Activated effector memory CD4-positive, alpha-beta T cell treated with anti-CD3 and anti-CD28 coated beads, Interleukin-2, amount 50 U/mL, for 16 hours (primary cell): ENCODE results near the gene MTUS2.

Source experiments
- DNase-seq: peaks from one replicate; pipeline ENCODE4 v3.0.0-alpha.2; 2020

Gene MTUS2

DNA sequence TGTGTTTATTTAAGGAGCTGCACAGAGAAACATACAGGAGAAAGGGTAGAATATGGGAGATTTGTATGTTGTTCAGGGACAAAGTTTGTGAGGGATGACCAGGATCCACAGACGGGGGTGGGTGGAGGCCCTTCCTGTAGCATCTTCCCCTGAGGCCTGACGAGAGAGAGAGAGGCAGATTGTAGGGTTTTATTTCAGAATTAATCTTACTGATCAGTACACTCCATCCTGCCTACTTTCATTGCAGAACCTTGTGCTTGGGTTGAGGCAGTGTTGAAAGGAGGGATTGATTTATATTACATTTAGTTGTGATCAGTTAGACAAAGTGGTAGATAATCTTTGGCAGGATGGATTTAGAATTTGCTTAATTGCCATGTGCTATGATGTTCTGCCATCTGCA lies 39.6 kb downstream of the MTUS2 start:
- no peak for DNase-seq

DNA sequence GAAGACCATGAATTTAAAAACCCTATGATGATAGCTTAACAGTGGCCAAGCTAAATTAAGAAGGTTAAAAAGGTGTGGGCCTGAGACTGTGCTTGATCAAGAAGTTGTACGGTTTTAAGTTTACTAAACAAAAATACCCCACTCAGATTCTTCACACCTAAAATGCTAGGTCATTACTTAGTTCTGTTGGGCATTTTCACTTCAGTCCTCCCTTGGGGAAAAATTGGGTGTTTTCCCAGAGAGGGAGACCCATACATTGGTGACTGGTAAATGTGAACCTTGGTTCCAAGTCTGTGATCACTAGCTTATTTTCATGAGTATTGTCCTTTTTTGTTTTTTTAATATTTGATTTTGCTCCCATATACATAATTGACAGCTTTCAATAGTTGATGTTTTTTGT lies 44.4 kb downstream of the MTUS2 start:
- no peak for DNase-seq

DNA sequence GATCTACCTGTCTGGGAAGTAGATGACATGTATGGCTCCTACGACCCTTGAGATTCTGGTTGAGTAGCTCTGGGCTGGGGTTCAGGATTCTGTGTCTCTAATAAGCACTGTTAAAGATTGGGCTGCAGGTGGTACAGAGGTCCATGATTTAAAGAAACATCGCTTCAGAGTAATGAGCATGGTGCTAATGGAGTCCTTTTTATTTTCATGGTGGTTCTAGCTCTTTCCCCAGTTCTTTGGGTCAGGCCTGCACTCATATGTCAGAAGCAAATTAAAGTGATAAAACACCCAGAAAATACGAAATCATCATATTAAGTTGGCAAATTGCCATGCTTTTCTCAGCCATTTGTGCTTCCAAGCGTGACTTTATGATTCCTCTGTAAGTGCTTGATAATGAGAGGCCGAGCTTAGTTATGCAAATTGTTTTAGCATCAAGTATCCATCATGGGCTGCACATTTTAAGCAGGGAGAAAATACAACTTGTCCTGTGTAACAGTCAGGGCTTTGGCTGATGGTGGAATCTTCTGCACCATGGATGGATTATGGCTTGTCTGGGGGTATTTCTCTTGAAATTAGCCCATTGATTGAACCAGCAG lies 45.1 kb downstream of the MTUS2 start:
- DNase-seq: no peak

DNA sequence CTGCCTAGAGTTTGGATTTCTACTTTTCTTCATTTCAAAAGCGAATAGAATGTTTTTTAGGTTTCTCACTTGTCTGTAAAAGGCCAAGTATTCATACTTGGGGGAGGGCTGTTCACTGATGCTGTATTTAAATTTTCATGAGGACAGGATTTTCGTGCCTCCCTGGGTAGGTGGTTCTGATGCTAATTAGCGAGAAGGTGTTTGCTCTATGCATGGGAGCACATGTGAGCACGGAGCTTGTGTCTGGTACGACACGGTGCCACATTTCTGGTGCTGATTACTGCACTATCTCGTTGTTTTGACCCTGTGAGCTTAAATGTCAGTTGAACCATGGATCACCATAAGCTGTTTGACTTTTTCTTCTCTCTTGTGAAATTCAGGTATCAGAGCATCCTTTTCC lies 45.8 kb downstream of the MTUS2 start:
- no peak for DNase-seq

DNA sequence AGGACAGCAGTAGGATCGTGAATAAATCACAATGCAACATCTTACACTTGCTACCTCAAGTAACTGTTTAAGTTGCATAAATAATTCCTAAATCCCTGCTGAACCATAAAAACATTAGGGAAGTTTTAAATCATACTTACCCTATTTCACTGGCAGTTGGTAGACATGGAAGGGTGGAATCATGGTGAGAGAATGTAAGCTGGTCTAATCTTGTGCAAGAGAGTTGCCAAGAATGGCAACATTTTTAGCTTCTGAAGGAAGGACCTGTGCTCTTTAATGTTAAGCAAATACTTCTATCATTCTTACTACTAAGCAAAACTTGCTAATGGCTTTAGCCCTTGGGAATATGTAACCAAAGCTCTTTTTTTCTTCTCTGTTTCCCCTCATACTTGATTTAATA lies 46.8 kb downstream of the MTUS2 start:
- DNase-seq: no peak

DNA sequence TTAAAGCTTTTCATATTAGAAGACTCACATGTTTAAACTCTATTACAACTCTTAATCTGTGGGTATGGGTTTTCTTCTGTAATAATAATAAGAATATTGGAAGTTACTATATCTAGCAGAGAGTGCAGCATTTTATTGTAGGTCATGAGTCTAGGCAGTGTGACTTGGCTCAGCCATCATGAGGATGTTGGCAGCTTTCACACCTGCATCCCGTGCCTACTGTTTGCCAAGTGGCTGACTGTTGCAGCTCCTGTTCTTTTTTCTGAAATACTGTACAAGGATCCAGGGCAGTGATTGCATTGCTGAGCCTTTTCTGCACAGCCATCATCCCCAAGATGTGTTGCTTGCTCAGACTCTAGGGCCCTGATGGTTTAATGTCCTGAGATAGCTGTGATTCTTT lies 47.4 kb downstream of the MTUS2 start:
- DNase-seq: no peak

DNA sequence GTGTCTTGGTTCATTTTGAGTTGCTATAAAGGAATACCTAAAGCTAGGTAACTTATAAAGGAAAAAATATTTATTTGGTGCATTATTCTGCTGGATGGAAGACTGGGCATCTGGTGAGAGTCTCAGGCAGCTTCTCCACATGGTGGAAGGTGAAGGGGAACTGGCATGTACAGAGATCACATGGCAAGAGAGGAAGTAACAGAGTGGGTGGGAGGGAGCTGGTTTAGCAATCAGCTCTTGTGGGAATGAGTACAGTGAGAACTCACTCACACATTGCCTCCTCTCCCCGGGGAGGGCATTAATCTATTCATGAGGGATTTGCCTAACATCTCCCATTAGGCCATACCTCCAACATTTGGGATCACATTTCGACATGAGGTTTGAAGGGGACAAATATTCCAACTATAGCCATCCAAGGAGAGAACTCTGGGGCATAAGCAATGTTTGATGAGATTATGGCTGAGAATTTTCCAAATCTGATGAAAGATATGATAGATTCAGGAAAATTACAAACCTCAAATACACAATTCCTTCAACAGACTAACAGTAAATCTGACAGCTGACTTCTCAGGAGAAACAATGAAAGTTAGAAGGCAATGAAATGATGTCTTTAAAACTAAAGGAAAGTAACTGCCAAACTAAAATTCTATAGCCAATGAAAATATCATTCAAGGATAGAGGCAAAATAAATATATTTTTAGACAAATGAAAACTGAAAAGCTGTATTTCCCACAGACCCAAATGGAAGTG lies 52.5 kb downstream of the MTUS2 start:
- DNase-seq: no peak

DNA sequence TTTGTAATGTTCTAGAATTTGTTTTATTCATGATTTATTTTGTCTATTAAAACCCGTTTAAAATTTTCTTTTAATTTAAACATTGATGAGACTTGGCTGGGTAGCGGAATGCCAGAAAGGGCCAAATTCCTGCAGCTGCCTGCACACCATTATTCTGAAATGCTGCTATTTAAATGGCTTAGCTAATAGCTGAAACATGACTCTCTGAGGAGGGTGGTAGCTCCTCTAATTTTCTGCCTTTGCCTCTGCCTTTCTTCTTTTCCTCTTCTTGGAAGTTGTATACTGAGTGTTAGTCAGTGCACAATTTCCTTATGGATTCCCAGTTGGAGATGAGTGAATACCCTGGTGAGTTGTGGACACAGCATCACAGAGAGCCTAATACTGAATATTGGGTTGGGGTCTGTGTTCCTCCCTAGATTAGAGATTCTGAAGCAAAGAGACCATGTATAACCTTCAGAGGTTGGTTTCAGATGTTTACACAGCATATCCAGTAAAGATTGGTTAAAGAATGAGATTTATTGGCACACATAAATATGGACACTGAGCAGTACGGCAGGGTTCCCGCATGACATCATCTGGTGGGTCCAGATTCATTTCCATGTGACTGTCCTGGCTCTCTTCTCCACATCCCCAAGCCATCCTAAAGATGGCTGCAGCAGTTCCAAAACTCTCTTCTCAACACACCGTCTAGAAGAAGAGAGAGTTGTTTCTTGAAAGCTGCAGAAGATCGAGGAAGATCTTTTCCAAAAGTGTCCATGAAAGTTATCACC lies 55.9 kb downstream of the MTUS2 start:
- no peak for DNase-seq

DNA sequence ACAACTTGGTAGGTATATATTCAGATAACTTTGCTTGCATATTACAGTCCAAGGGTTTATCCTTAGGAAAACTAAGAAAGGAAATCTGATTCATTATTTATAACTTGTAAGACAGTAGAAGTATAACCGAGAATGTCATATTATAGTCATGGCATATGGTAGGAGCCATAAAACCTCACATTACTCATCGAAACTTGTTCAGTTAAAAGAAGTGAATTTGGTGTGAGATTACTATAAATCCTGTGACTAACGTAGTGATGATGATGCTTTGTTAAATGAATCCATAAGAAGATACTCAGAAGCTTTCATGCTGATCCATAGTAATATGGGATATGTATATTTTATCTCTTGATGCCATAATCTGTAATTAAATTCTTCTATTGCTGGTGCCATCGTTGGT lies 57.3 kb downstream of the MTUS2 start:
- DNase-seq: no peak

DNA sequence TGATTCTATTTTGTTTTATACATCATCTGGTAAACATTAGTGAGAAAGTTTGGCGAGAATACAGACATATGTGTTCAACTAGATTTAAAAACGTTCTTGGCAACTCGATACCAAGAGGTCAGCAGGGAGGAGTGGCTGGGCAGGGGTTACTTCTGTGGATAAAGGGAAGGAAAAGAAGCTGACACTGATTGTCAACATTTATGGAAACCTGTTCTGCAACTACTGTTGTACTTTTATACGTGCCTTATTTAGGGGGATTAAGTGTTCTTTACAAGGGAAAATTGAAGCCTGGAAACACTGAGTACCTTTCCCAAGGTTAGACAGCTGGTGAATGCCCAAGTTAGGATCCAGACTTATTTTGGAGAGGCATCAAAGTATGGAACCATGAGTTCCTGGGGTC lies 65.0 kb downstream of the MTUS2 start:
- DNase-seq: no peak

DNA sequence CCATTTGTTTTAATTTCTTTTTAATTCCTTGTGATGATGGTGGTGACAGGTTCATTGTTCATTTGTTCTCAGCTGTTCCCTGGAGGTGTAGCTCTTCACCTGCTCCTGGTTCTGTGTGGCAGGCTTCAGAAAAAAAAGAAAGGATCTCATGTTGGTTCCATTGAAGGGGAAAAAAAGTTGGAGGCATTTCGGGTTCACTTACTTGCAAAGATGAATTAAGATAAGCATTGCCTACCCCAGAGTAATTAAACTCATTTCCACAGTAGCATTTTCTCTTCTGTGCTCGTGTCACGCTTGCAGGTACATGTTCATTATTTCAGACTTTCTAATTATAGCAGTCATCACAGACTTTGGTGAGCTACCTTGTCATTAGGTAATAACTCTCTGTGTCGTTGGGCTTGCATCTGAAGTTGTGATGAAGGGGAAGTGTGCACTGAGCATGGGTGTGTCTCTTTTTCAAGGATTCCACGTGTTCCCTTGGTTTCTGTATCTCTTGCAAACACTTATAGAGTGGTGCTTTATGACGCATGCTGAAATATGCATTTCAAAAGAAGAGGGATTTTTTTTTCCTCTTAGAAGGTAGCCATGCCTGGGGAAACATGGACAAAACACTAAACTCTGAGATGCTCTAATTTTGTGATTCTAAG lies 69.1 kb downstream of the MTUS2 start:
- no peak for DNase-seq

DNA sequence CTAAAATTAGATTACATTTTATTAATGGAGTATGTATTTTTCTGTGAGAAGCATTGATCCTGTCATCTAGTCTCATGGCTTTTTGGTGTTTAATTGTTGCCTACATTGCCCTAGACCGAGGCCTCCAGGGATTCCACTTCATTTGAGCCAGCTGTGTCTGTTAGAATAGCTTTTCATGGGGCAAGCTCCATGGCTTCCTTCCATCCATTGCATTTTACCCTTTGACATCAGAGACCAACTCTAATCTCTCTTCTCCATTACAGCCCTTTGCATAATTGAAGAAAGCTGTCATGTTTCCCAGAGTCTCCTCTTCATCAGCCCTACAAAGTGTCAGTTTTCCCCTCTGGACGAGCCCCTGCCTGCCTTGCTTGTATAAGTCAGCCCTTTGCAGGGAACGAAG lies 70.6 kb downstream of the MTUS2 start:
- no peak for DNase-seq

DNA sequence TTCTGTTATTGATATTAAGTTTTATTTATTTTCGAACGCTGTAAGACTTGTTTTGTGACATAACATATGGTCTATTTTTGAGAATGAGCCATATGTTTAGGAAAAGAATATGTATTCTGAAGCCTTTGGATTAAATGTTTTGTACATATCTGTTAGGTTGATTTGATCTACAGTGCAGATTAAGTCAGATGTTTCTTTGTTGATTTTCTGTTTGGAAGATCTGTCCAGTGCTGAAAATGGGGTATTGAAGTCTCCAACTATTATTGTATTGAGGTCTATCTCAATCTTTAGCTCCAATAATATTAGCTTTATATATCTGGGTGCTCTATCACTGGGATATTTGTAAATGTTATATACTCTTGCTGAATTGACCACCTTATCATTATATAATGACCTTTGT lies 97.9 kb downstream of the MTUS2 start:
- DNase-seq: no peak

DNA sequence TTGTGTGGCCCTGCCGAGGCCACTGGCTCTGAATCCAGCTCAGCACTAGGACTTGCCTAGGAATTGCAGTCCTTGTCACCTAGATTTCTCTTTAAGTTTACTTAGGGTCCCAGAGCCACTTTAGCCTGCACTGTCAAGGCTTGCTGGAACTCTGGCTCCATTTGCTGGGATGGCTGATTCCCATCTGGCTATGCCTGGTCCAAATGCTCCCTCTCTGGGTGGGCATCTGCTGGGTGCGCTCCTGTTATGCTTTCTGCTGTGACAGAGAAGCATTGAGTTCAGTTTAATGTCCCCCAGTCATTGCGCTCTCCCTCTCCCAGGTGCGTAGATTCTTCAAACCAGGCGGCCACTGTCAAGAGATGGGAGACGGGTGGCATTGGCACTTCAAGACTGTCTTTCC lies 102.2 kb downstream of the MTUS2 start:
- DNase-seq: no peak

DNA sequence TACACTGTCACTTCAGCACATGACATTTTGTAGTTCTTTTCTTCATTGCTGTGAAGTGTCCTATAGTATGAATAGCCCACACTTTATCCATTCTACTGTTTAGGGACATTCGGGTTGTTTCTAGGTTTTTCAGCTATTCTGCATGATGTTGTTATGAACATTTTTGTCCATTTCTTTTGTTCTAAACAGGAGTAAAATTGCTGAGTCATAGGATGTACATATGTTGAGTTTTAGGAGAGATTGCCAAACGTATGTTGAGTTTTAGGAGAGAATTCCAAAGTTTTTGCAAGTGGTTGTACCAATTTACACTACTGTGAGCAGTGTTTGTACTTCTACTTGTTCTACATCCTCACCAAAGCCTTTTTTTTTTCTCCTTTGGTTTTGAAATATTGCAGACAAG lies 115.0 kb downstream of the MTUS2 start:
- no peak for DNase-seq

DNA sequence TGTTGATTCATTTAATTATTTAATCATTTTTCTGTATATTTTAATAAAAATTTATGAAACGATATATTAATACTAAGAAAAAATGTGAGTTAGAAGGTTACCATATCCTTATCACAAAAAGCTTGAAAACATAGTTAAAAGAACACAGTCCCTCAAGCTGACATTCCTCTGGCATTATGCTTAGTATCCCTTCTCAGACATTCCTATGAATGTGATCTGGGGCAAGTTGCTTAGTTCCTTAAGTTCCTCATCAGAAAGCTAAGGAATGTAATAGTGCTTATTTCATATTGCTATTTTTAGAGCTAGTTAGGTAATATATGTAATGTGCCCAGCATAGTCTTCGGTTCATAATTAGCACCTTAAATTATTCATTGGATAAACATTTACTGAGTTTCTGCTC lies 122.8 kb downstream of the MTUS2 start:
- no peak for DNase-seq

DNA sequence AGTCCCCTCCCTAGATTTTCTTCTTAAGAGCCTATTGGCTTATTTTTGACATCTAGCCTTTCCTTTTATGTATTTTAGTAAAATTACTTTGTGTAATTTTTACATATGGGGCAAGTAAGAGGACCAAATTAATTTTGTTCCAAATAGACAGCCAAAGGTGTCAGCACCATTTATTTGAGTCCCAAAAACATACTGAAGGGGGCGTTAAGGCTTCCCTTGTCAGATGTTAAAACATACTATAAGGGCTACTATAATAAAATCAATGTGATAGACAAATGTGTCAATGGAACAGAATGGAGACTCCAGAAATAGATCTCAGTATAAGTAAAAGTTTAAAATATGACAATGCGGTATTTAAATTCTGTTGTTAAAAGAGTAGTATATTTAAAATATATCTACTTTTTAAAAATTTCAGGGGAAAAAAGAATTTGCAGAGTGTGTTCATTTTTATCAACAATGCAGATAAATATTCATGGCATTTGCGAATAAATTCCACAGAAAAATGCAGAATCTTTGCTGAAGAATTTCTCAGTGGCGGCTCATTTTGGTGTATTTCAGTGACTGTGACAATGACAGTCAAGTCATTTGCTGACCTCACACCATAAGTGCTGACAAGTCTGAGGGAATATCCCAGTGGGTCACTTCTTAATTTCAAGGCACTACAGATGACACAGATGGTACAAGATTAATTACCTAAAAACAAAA lies 133.7 kb downstream of the MTUS2 start:
- no peak for DNase-seq

DNA sequence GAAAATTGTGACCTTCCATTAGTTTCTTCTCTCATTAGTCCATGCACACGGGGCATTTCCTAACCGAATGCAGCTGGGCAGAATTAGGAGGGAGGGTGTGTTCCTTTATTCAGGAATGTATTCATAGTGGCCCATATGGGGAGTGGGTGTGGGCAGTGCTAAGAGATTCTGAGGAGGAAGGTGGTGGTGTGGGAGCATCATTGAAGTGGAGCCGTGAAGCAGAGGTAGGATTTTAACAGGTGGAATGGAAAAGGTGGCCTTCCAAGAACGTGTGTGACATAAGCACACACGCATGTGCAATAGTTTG lies 134.2 kb downstream of the MTUS2 start:
- DNase-seq: no peak

DNA sequence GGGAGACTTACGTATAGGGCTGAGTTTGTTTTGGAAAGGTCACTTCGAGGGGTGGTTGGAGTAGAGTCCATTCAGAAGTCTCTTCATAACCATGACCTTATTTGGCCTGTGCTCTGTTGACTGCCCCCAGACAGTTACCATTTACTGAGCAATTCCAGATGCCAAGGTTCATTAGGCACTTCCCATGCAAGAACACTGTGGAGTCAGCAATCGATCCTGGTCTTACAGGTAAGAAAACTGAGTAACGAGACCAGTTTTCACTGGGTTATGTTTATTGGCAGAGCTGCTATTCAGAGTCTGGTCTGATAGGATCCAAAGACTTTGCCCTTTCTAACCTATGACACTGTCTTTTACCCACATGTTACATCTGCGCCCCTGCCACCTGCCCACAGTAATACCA lies 134.7 kb downstream of the MTUS2 start:
- no peak for DNase-seq

DNA sequence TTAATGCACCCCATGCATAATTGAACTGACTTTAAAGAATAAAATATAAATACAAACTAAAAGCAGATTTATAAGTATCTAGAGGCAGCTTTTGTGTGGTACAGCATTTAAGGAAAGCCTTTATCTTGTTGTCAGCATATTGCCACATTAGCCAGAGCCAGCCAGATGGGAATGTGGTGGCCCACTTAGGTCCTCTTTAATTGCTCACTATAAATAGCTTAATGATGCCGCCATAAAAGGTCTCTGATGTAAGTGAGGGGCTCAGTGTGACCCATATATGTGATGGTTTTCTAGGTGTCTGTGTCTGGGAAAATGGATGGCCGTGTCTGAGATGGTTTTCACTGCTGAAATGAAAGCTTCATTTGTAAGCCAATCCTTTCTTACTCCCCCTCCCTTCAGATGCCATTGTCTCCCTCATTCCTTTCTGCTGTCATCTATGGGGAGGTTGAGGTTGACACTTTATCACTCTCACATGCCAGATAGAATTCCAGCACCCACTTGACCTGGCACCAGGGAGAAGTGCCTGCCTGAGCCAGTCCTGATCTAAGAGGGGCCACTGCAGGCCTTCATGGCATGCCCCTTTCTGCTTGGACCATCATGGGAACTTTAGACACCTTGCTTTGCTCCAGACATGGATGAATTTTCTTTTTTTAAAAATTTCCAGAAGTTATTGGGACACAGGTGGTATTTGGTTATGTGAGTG lies 135.3 kb downstream of the MTUS2 start:
- DNase-seq: no peak

DNA sequence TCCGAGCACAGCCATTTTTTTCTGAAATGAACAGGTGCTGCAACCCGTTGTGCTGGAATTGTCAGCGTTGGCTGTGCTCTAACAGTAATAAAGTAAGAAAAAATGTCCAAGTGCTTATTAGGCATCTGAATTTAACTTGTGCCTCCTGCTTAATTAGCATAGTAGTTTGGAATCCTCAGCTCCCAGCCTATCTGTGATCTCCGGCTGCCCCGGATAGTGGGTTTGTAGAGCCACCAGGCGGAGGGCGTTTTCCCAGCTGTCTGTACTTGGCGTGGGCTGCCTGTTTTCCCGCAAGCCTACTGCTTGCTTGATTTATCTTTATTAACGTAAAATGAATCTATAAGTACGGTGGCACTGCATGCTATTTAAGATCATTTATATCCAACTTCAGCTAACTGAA lies 137.9 kb downstream of the MTUS2 start:
- DNase-seq: no peak

DNA sequence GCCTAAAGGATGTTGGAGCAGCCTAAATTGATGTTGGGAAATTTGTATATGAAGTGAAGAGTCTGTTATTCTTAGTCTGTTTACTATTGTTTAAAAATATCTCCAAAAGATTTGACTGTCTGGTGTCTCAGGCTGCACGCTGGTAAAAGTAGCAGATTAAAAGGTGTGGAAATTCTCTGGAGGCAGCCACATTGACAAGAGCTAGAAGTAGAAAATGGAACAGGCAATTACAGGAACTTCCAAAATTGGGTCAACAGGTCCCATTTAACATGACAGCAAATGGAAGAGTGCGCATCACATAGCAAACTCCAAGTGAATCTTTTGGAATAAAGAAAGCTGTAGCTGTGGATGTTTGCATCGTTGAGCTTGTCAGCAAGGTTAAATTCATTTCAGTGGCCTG lies 138.3 kb downstream of the MTUS2 start:
- DNase-seq: no peak

DNA sequence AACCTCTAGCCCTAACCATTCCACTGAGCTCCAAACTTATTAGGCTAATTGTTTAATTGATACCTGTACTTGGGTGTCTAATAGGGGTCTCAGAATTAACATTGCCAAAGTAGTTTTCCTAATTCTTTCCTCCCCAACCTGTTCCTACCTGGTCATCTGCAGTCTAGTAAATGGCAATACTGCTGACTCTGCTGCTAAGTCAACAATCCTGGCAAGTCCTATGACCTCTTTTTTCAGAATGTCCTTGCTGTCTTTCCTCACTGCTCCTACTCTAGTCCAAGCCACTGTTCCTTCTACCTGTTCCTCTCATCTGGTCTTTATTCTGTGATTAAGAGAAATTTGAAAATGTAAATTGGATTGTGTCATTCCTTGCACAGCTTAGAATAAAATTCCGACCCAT lies 143.9 kb downstream of the MTUS2 start:
- DNase-seq: no peak
